Measurements from ENCODE around the gene TRIM34. TPM values are rescaled to one million over a fixed set of nuclear protein-coding genes. Genes with fewer than 3 reads are reported as not detected.

TRIM34 gene
- total and polyA plus RNA-seq, 2 of the 8 experiments (the other 6 are each of a cell fraction or from before 2014, with no cell fraction given) = 0.76 to 5.8 TPM

DNA sequence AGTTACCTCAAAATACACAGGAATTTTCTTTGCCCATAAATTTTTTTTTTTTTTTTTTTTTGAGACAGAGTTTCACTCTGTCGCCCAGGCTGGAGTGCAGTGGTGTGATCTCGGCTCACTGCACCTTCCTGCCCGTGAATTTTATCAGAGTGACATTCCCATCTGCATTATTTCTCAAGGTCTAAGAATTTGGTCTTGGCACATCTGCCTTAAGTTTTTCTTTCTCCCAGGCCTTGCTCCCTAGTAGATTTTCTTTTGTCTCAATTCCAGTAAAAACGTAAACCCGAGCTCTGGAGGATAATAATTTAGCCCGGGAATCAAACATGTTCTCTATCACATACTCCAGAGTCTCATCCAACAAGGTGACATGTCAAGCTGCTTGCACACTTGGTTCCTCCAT lies 16.0 kb upstream of the TRIM34 start:
- H3K14ac ChIP-seq (ENCODE audit: insufficient read length) = no peak overlapping the region
- WGBS, 2 experiments (ENCODE audit: extremely low coverage in 1 of 2, insufficient coverage in 1 of 2, insufficient read length in 1 of 2, insufficient replicate concordance in 2 of 2, low coverage in 1 of 2, low lambda C conversion rate in 2 of 2, missing lambda C conversion rate in 1 of 2) = 92% methylated on average over 6 of the region's 6 CpGs; no CpG with 5 or more reads in 1 of the 2 experiments
- H3K79me2 ChIP-seq (ENCODE audit: control insufficient read depth in 1 of 2, insufficient read depth in 2 of 2, low read length in 2 of 2) = no peaks in the 10 kb centered on the region
- no peaks in the 10 kb centered on the region for H3K23me2 ChIP-seq (ENCODE audit: low read depth, low read length)
- no peak overlapping the region for H3K4ac ChIP-seq (replicated peaks; ENCODE audit: insufficient read length, low read depth, low read length)
- no peaks in the 10 kb centered on the region for H3K79me1 ChIP-seq (ENCODE audit: low read depth, low read length)
- H2BK20ac ChIP-seq (ENCODE audit: low read length) = no peak overlapping the region
- no peak overlapping the region for H2AFZ ChIP-seq (ENCODE audit: low read length)
- H3K27ac ChIP-seq (ENCODE audit: low read depth, low read length) = no peak overlapping the region
- H3K56ac ChIP-seq (replicated peaks; ENCODE audit: insufficient read length, low read depth, low read length) = no peak overlapping the region
- no peak overlapping the region for H3K4me3 ChIP-seq (ENCODE audit: extremely low read depth in 1 of 4, insufficient read depth in 2 of 4, low read depth in 3 of 4, low read length in 4 of 4)
- H4K8ac ChIP-seq (ENCODE audit: extremely low read depth, insufficient read depth, low read length) = no peak overlapping the region
- H2AK5ac ChIP-seq (ENCODE audit: low read depth, low read length) = no peak overlapping the region
- no peak overlapping the region for H2BK5ac ChIP-seq (ENCODE audit: low read depth, low read length)
- H2BK15ac ChIP-seq (ENCODE audit: low read length) = no peak overlapping the region
- ChIA-PET CTCF (ENCODE audit: partially characterized antibody) (interaction anchor here (6.9 kb wide), 1 partner anchor 7 kb away, joined by 71 read pairs; no protein-coding TSS in a partner anchor), POLR2A (ENCODE audit: partially characterized antibody) (no interaction called here)
- no peak overlapping the region for H2BK120ac ChIP-seq (replicated peaks; ENCODE audit: low read depth, low read length)
- no peak overlapping the region for H3K18ac ChIP-seq (ENCODE audit: extremely low read depth, low read length)
- no peak overlapping the region for H3K9ac ChIP-seq (replicated peaks in 1 of 4; ENCODE audit: extremely low read depth in 1 of 4, low read depth in 3 of 4, low read length in 3 of 4)
- H3K4me2 ChIP-seq (ENCODE audit: insufficient read depth in 1 of 2, low read depth in 2 of 2, low read length in 2 of 2) = no peak overlapping the region
- H3K27me3 ChIP-seq (replicated peaks in 1 of 4; ENCODE audit: control insufficient read depth in 3 of 4, extremely low read depth in 1 of 4, insufficient read depth in 3 of 4, low read length in 3 of 4) = no peaks in the 10 kb centered on the region
- no peaks in the 10 kb centered on the region for H4K20me1 ChIP-seq (replicated peaks in 1 of 2; ENCODE audit: control insufficient read depth in 1 of 2, insufficient read depth in 2 of 2, low read length in 2 of 2)
- no peak for DNase-seq (ENCODE audit: low read depth in 1 of 2, low spot score in 2 of 2)
- no peak overlapping the region for H3K23ac ChIP-seq (ENCODE audit: insufficient read length)
- no peak overlapping the region for H4K5ac ChIP-seq (ENCODE audit: insufficient read length, low read depth, low read length)
- no peak overlapping the region for H4K91ac ChIP-seq (replicated peaks; ENCODE audit: insufficient read length, low read length)
- H2BK12ac ChIP-seq (ENCODE audit: low read depth, low read length) = no peak overlapping the region
- no peaks in the 10 kb centered on the region for H3K4me1 ChIP-seq (replicated peaks in 1 of 4; ENCODE audit: control insufficient read depth in 3 of 4, insufficient read depth in 4 of 4, low read length in 3 of 4)
- FAIRE-seq = no peak
- H3K36me3 ChIP-seq (ENCODE audit: control insufficient read depth in 2 of 4, insufficient read depth in 4 of 4, low read length in 3 of 4) = peaks cover 4 to 51% (median 41%) of the 10 kb centered on the region in 4 experiments; a peak in 7 of 8 replicates
- H3K9me3 ChIP-seq (ENCODE audit: insufficient read depth in 2 of 2, low read depth in 1 of 2, low read length in 1 of 2) = no peaks in the 10 kb centered on the region
- TF ChIP-seq NRF1 (IDR thresholded peaks at IDR 0.05; ENCODE audit: low read depth, low read length) = no peak
- no peak for TF ChIP-seq TBP (IDR thresholded peaks at IDR 0.05; ENCODE audit: low read depth, low read length)
- TF ChIP-seq SRF (IDR thresholded peaks at IDR 0.05; ENCODE audit: low read depth, low read length) = no peak
- no peak for TF ChIP-seq GTF2F1 (IDR thresholded peaks at IDR 0.05; ENCODE audit: borderline replicate concordance, low read depth, low read length)
- no peak for TF ChIP-seq SIRT6 (IDR thresholded peaks at IDR 0.05; ENCODE audit: low read length)
- TF ChIP-seq USF2 (IDR thresholded peaks at IDR 0.05; ENCODE audit: low read length) = no peak
- TF ChIP-seq CHD1 (IDR thresholded peaks at IDR 0.05; ENCODE audit: low read depth, low read length) = no peak
- no peak for TF ChIP-seq CEBPB (IDR thresholded peaks at IDR 0.05; ENCODE audit: low read depth, low read length)
- TF ChIP-seq POLR2A (IDR thresholded peaks at IDR 0.05; ENCODE audit: control extremely low read depth in 1 of 2, low read depth in 2 of 2, low read length in 2 of 2) = no peak
- TF ChIP-seq SIN3A (conservative IDR thresholded peaks at IDR 0.05 in 1 of 2, IDR thresholded peaks at IDR 0.05 in 1 of 2; ENCODE audit: low read depth in 1 of 2, low read length in 2 of 2) = no peak
- no peak for TF ChIP-seq TAF1 (IDR thresholded peaks at IDR 0.05; ENCODE audit: low read depth, low read length)
- TF ChIP-seq BACH1 (IDR thresholded peaks at IDR 0.05; ENCODE audit: low read length) = no peak
- no peak for TF ChIP-seq MAX (IDR thresholded peaks at IDR 0.05)
- no peak for TF ChIP-seq MAFK (IDR thresholded peaks at IDR 0.05; ENCODE audit: low read depth, low read length)
- no peak for TF ChIP-seq SP1 (IDR thresholded peaks at IDR 0.05; ENCODE audit: low read depth, low read length)
- no peak for TF ChIP-seq TCF12 (IDR thresholded peaks at IDR 0.05; ENCODE audit: low read depth, low read length)
